ENCODE measurements around the gene COL6A1.

COL6A1 gene

GRCh38 chr21:46050668-46051378 is 69.3 kb downstream of the COL6A1 start:
- no peak for DNase-seq

- DNase-seq = no peak
Observed at GRCh38 chr21:46051379-46051770, 69.8 kb downstream of the COL6A1 start.

GRCh38 chr21:46051821-46052675 is 70.5 kb downstream of the COL6A1 start:
- no peak for DNase-seq

GRCh38 chr21:46052703-46053651 is 71.4 kb downstream of the COL6A1 start:
- no peak for DNase-seq

GRCh38 chr21:46054031-46054430 is 72.5 kb downstream of the COL6A1 start:
- no peak for DNase-seq

GRCh38 chr21:46054451-46054881 is 72.9 kb downstream of the COL6A1 start:
- no peak for DNase-seq
